HG03575 (cell line): ENCODE results near the gene PREX1.

Experiments used
- ATAC-seq: cut with Tn5 transposase; IDR thresholded peaks from one replicate; pipeline ENCODE4 v1.9.1; 2021; ENCODE audit not compliant: unreplicated experiment, insufficient number of reproducible peaks, low FRiP score; ENCODE audit errors: extremely low read depth

The PREX1 gene

GRCh38 chr20:48703511-48704219 lies 124.1 kb downstream of the PREX1 start:
- ATAC-seq = no peak

GRCh38 chr20:48703107-48703506 lies 124.7 kb downstream of the PREX1 start:
- no peak for ATAC-seq

GRCh38 chr20:48702455-48702913 lies 125.3 kb downstream of the PREX1 start:
- no peak for ATAC-seq

- ATAC-seq = no peak
Observed at GRCh38 chr20:48701702-48702101, 126.1 kb downstream of the PREX1 start.

- ATAC-seq = no peak
Observed at GRCh38 chr20:48698507-48699267, 129.1 kb downstream of the PREX1 start.

- ATAC-seq = no peak
Observed at GRCh38 chr20:48697845-48698491, 129.8 kb downstream of the PREX1 start.

- no peak for ATAC-seq
Observed at GRCh38 chr20:48696671-48697070, 131.1 kb downstream of the PREX1 start.

- ATAC-seq = no peak
Observed at GRCh38 chr20:48695738-48696137, 132.1 kb downstream of the PREX1 start.

- no peak for ATAC-seq
Observed at GRCh38 chr20:48695255-48695654, 132.5 kb downstream of the PREX1 start.

- ATAC-seq = no peak
Observed at GRCh38 chr20:48694381-48694865, 133.4 kb downstream of the PREX1 start.

GRCh38 chr20:48691523-48691922 lies 136.3 kb downstream of the PREX1 start:
- no peak for ATAC-seq

GRCh38 chr20:48690888-48691287 lies 136.9 kb downstream of the PREX1 start:
- no peak for ATAC-seq

GRCh38 chr20:48689874-48690571 lies 137.8 kb downstream of the PREX1 start:
- ATAC-seq = no peak

GRCh38 chr20:48689388-48689787 lies 138.4 kb downstream of the PREX1 start:
- no peak for ATAC-seq

GRCh38 chr20:48688579-48688978 lies 139.2 kb downstream of the PREX1 start:
- ATAC-seq = no peak

GRCh38 chr20:48687117-48687800 lies 140.5 kb downstream of the PREX1 start:
- no peak for ATAC-seq

GRCh38 chr20:48686238-48687116 lies 141.3 kb downstream of the PREX1 start:
- ATAC-seq = no peak

- no peak for ATAC-seq
Observed at GRCh38 chr20:48685300-48685699, 142.5 kb downstream of the PREX1 start.
